Stimulated activated CD4-positive, alpha-beta T cell treated with anti-CD3 and anti-CD28 coated beads, TNF-alpha, amount 100 ng/mL, for 48 hours (primary cell): Measurements from ENCODE around the gene TFEB.

Source experiments
- DNase-seq, 3 donors: peaks; one replicate each; pipeline ENCODE4 v3.0.0-alpha.2; 2020; ENCODE audit warnings: low read depth in 3 of 3

Gene TFEB

GRCh38 chr6:41691426-41692079 is 43.9 kb downstream of the TFEB start:
- DNase-seq, result no peak

- no peak for DNase-seq
Observed at GRCh38 chr6:41690541-41691330, 44.7 kb downstream of the TFEB start.

- no peak for DNase-seq
Observed at GRCh38 chr6:41689171-41690008, 46.0 kb downstream of the TFEB start.

GRCh38 chr6:41688256-41688965 is 47.0 kb downstream of the TFEB start:
- no peak for DNase-seq

GRCh38 chr6:41687501-41688175 is 47.8 kb downstream of the TFEB start:
- no peak for DNase-seq

GRCh38 chr6:41685641-41686380 is 49.6 kb downstream of the TFEB start:
- no peak for DNase-seq

GRCh38 chr6:41684311-41685180 is 50.9 kb downstream of the TFEB start:
- DNase-seq, result no peak

GRCh38 chr6:41683523-41684310 is 51.7 kb downstream of the TFEB start:
- DNase-seq, result peak; percentile 55 to 72 (median 65)

GRCh38 chr6:41683273-41683522 is 52.2 kb downstream of the TFEB start:
- DNase-seq, result no peak

- peak in 1 of 3 donors; percentile 2 for DNase-seq
Observed at GRCh38 chr6:41682497-41683272, 52.7 kb downstream of the TFEB start.

- peak; percentile 55 to 81 (median 58) for DNase-seq
Observed at GRCh38 chr6:41682056-41682477, 53.3 kb downstream of the TFEB start.

GRCh38 chr6:41680182-41680965 is 55.0 kb downstream of the TFEB start:
- DNase-seq, result no peak

GRCh38 chr6:41679696-41680095 is 55.7 kb downstream of the TFEB start:
- no peak for DNase-seq

GRCh38 chr6:41678511-41679084 is 56.8 kb downstream of the TFEB start:
- no peak for DNase-seq

- no peak for DNase-seq
Observed at GRCh38 chr6:41677124-41677921, 58.1 kb downstream of the TFEB start.

GRCh38 chr6:41676431-41676830 is 59.0 kb downstream of the TFEB start:
- no peak for DNase-seq
